SJCRH30 (cell line): ENCODE data around the gene LMF1. TPM values are rescaled to one million over a fixed set of nuclear protein-coding genes. Genes with fewer than 3 reads are reported as not detected.

Source experiments
- DNase-seq, 2 experiments: peaks; one replicate each; pipeline ENCODE4 v3.0.0-alpha.2; 2015 to 2020
- H3K27ac ChIP-seq: fragments of 250-450 bp; sonication (Bioruptor Pico); 2 replicates; pipeline ENCODE4 v1.5.1; 2020; ENCODE audit warnings: mild to moderate bottlenecking, moderate library complexity
- H3K27me3 ChIP-seq: fragments of 250-450 bp; sonication (Bioruptor Pico); 2 replicates; pipeline ENCODE4 v1.5.1; 2020; ENCODE audit warnings: mild to moderate bottlenecking, moderate library complexity
- H3K36me3 ChIP-seq: fragments of 250-450 bp; sonication (Bioruptor Pico); 2 replicates; pipeline ENCODE4 v1.5.1; 2020; ENCODE audit warnings: mild to moderate bottlenecking, moderate library complexity
- H3K4me1 ChIP-seq: fragments of 250-450 bp; sonication (Bioruptor Pico); 2 replicates; pipeline ENCODE4 v1.5.1; 2020; ENCODE audit warnings: mild to moderate bottlenecking, moderate library complexity
- H3K4me3 ChIP-seq: fragments of 250-450 bp; sonication (Bioruptor Pico); 2 replicates; pipeline ENCODE4 v1.5.1; 2020; ENCODE audit warnings: mild to moderate bottlenecking, moderate library complexity
- H3K9me3 ChIP-seq: fragments of 250-450 bp; sonication (Bioruptor Pico); replicated peaks from 2 replicates; pipeline ENCODE4 v1.5.1; 2020; ENCODE audit warnings: mild to moderate bottlenecking, moderate library complexity
- total RNA-seq: library from RNA; depleted of rRNA; stranded (reverse); fragments of >200 nt; shearing (Covaris generic); gene quantifications from 2 replicates; pipeline ENCODE4 v1.2.3, GENCODE V29; 2014

The LMF1 gene
- total RNA-seq, 1 experiment from 2014 or later: 2.3 TPM

- Histone ChIP-seq H3K27me3 (no peaks in the 10 kb centered on the region), H3K9me3 (no peaks in the 10 kb centered on the region), H3K4me1 (peaks cover 26% of the 10 kb centered on the region), H3K4me3 (peak overlapping the region; percentile 52; the same call in 1 of the 2 replicates), H3K27ac (no peak overlapping the region), H3K36me3 (no peaks in the 10 kb centered on the region)
- no peak for DNase-seq
Measured at GRCh38 chr16:1009358-1010150, 38.8 kb upstream of the LMF1 start.

- no peaks in the 10 kb centered on the region for H3K9me3 ChIP-seq
- DNase-seq: no peak
- no peak overlapping the region for H3K27ac ChIP-seq
- no peak overlapping the region for H3K4me3 ChIP-seq
- H3K4me1 ChIP-seq: peaks cover 39% of the 10 kb centered on the region
- no peaks in the 10 kb centered on the region for H3K27me3 ChIP-seq
- no peaks in the 10 kb centered on the region for H3K36me3 ChIP-seq
Measured at GRCh38 chr16:1008085-1008484, 37.3 kb upstream of the LMF1 start.

- no peak overlapping the region for H3K4me3 ChIP-seq
- H3K27ac ChIP-seq: no peak overlapping the region
- H3K36me3 ChIP-seq: no peaks in the 10 kb centered on the region
- DNase-seq: no peak
- H3K27me3 ChIP-seq: no peaks in the 10 kb centered on the region
- no peaks in the 10 kb centered on the region for H3K9me3 ChIP-seq
- H3K4me1 ChIP-seq: peaks cover 41% of the 10 kb centered on the region
Measured at GRCh38 chr16:1007284-1007850, 36.6 kb upstream of the LMF1 start.

GRCh38 chr16:1006781-1007180 is 36.0 kb upstream of the LMF1 start:
- H3K36me3 ChIP-seq: no peaks in the 10 kb centered on the region
- H3K9me3 ChIP-seq: no peaks in the 10 kb centered on the region
- no peak overlapping the region for H3K4me3 ChIP-seq
- no peaks in the 10 kb centered on the region for H3K27me3 ChIP-seq
- H3K4me1 ChIP-seq: peaks cover 41% of the 10 kb centered on the region
- no peak for DNase-seq
- no peak overlapping the region for H3K27ac ChIP-seq

- Histone ChIP-seq H3K9me3 (no peaks in the 10 kb centered on the region), H3K4me3 (no peak overlapping the region), H3K27me3 (no peaks in the 10 kb centered on the region), H3K27ac (no peak overlapping the region), H3K36me3 (no peaks in the 10 kb centered on the region), H3K4me1 (peaks cover 39% of the 10 kb centered on the region)
- no peak for DNase-seq
Measured at GRCh38 chr16:1005286-1005685, 34.5 kb upstream of the LMF1 start.

DNA sequence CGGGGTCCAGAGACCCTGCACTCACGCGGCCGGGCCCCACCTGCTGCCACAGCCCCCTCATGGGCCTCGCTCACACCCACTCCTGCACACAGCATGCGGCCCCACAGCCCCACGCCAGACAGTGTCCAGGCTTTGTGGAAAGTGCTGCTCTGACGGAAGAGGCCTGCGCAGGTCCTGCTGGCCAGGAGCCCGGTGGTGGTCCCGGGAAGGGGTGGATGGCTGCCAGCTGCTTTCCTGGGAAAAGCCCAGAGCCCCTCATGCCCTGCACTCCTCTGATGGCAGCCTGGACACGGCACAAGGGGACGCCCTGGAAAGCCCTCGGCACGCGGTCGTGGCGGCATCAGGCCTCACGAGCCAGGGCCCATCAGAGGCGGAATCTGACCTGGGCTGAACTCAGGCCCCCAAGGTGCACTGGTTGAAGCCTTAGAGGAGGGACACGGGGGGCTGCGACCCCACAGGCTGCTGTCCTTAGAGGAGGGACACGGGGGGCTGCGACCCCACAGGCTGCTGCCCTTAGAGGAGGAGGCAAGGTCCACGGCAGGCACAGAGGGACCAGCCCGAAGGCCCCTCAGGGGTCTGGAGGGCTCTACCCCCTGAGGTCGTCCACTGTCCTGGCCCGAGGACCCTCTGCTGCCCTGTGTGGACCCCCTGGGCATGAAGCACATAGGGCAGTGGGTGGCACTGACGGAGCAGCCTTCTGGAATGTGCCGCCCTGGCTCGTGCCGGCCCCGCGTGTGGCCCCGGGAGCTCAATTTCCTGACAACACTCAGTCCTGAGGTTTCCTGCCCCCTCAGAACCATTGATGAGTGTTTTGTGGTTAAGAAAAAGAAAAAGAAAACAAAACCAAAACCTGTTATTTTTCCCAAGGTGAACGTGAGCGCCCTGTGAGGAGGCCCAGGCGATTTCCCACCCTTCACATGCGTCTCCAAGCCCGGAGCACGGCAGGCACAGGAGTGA is 32.9 kb upstream of the LMF1 start:
- no peak for DNase-seq
- no peaks in the 10 kb centered on the region for H3K27me3 ChIP-seq
- H3K4me3 ChIP-seq: no peak overlapping the region
- H3K36me3 ChIP-seq: no peaks in the 10 kb centered on the region
- H3K4me1 ChIP-seq: peaks cover 36% of the 10 kb centered on the region
- H3K27ac ChIP-seq: peak overlapping the region; percentile 62
- H3K9me3 ChIP-seq: no peaks in the 10 kb centered on the region

- Histone ChIP-seq H3K9me3 (no peaks in the 10 kb centered on the region), H3K4me3 (no peak overlapping the region), H3K27ac (peak overlapping the region; percentile 62), H3K36me3 (no peaks in the 10 kb centered on the region), H3K27me3 (no peaks in the 10 kb centered on the region), H3K4me1 (peaks cover 45% of the 10 kb centered on the region)
- DNase-seq: peak; percentile 89 to 93
Measured at GRCh38 chr16:1002399-1003166, 31.8 kb upstream of the LMF1 start.

GRCh38 chr16:1001096-1001495 is 30.3 kb upstream of the LMF1 start:
- Histone ChIP-seq H3K4me1 (peaks cover 55% of the 10 kb centered on the region), H3K4me3 (no peak overlapping the region), H3K9me3 (peaks cover 3% of the 10 kb centered on the region), H3K27me3 (no peaks in the 10 kb centered on the region), H3K27ac (no peak overlapping the region), H3K36me3 (no peaks in the 10 kb centered on the region)
- DNase-seq: no peak

DNA sequence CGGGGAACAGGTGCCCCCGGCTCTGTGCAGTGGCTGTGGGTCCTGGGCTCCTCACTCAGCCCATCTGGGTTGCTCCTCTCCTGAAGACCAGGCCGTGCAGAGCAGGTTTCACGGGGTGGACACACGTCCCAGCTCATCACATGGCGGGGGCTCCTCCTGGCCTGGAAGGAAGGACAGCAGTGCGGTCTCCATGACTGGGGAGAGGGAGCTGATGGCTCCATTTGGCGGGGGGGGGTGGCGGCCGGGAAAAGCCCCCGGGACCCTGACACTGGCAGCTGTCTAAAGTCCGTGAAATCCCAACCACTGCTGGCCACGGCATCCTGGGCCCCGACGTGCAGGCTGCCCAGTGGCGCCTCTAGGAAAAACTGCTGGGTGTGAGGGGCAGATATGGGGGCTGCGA is 29.8 kb upstream of the LMF1 start:
- no peak overlapping the region for H3K27ac ChIP-seq
- no peaks in the 10 kb centered on the region for H3K36me3 ChIP-seq
- H3K9me3 ChIP-seq: peaks cover 7% of the 10 kb centered on the region
- H3K27me3 ChIP-seq: no peaks in the 10 kb centered on the region
- H3K4me1 ChIP-seq: peaks cover 55% of the 10 kb centered on the region
- no peak overlapping the region for H3K4me3 ChIP-seq
- DNase-seq: no peak

- Histone ChIP-seq H3K4me3 (no peak overlapping the region), H3K36me3 (no peaks in the 10 kb centered on the region), H3K4me1 (peaks cover 55% of the 10 kb centered on the region), H3K9me3 (peaks cover 16% of the 10 kb centered on the region), H3K27me3 (no peaks in the 10 kb centered on the region), H3K27ac (no peak overlapping the region)
- DNase-seq: no peak
Measured at GRCh38 chr16:999677-1000076, 28.9 kb upstream of the LMF1 start.

DNA sequence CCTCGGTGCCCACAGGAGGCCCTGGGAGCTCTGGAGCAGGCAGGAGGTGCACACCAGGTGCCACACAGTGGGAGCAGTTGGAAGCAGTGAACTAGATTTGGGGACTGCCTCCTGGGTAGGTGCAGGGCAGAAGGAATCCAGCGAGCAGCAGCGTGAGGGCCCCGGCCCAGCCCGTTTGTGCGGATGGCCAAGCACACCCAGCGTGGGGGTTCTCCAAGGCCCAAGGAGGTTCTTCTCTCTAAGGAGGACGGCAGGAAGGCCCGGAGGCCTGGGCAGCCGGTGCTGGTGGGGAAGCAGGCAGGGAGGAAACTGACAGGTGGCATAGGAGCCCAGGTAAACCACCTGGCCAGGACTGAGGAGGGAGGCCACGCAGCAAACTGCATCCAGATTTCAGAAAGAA is 27.8 kb upstream of the LMF1 start:
- no peak overlapping the region for H3K27ac ChIP-seq
- no peaks in the 10 kb centered on the region for H3K36me3 ChIP-seq
- peaks cover 46% of the 10 kb centered on the region for H3K4me1 ChIP-seq
- peaks cover 19% of the 10 kb centered on the region for H3K9me3 ChIP-seq
- H3K27me3 ChIP-seq: no peaks in the 10 kb centered on the region
- no peak for DNase-seq
- H3K4me3 ChIP-seq: no peak overlapping the region

- no peaks in the 10 kb centered on the region for H3K27me3 ChIP-seq
Measured at GRCh38 chr16:998211-998610, 27.4 kb upstream of the LMF1 start.

DNA sequence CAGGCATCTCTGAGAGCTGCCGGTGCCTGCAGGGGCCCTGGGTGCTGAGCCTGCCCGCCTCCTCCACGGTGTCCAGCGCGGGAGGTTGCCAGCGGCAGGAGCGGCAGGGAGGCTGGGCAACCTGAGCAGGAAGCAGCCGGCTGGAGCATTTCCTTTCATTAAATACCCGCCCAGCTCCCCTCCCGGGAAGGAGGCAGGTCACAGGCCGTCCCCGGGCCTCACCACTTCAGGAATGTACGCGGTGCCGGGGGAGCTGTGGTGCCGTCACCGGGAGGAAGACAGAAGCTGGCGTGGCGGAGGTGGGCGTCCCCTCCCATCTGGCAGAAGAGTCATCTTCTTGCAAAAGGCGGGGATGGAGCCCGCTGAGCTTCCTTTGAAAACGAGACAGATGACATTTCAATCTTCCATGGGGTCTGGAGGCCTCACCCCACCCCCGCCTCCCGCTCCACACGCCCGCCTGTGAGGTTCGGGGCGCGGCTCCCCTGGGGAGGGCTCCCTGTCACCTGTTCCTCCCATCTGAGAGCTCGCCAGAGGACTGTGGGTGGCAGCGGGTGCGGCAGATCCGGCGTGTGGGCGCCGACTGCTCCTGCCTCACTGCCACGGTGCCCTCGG is 26.8 kb upstream of the LMF1 start:
- H3K9me3 ChIP-seq: peaks cover 19% of the 10 kb centered on the region
- peak overlapping the region; percentile 43 for H3K4me3 ChIP-seq
- peak; percentile 84 to 91 for DNase-seq
- peak overlapping the region; percentile 50 for H3K27ac ChIP-seq
- H3K27me3 ChIP-seq: no peaks in the 10 kb centered on the region
- H3K36me3 ChIP-seq: no peaks in the 10 kb centered on the region
- H3K4me1 ChIP-seq: peaks cover 37% of the 10 kb centered on the region

More at GRCh38 chr16:998211-998610, 27.4 kb upstream of the LMF1 start:
- Histone ChIP-seq H3K4me3 (no peak overlapping the region), H3K27ac (peak overlapping the region; percentile 50), H3K36me3 (no peaks in the 10 kb centered on the region), H3K4me1 (peaks cover 42% of the 10 kb centered on the region), H3K9me3 (peaks cover 19% of the 10 kb centered on the region)
- DNase-seq: no peak

GRCh38 chr16:996681-997080 is 25.9 kb upstream of the LMF1 start:
- no peak for DNase-seq
- H3K9me3 ChIP-seq: peaks cover 19% of the 10 kb centered on the region
- H3K4me3 ChIP-seq: peak overlapping the region; percentile 43; the same call in 1 of the 2 replicates
- no peaks in the 10 kb centered on the region for H3K27me3 ChIP-seq
- H3K4me1 ChIP-seq: peaks cover 28% of the 10 kb centered on the region
- no peaks in the 10 kb centered on the region for H3K36me3 ChIP-seq
- H3K27ac ChIP-seq: peak overlapping the region; percentile 50; the same call in 1 of the 2 replicates
